Thyroid gland (tissue), 4 donors: Measurements from ENCODE around the gene ZNF511.

ENCODE experiments used
- POLR2A ChIP-seq, 2 donors: fragments of 450-650 bp; IDR thresholded peaks; one replicate each; pipeline ENCODE4 v1.6.1; 2017; ENCODE audit warnings: antibody characterized with exemption in 2 of 2, mild to moderate bottlenecking in 2 of 2, moderate library complexity in 1 of 2
- TF ChIP-seq, protein P1 (sequence below), 6 experiments: fragments of 200-600 bp in 3 of 6; fragments of 450-650 bp in 3 of 6; sonication (generic) in 3 of 6; IDR thresholded peaks; one replicate each; pipeline ENCODE4 v1.5.1; 2016 to 2019; ENCODE audit warnings: antibody characterized with exemption in 6 of 6, mild to moderate bottlenecking in 2 of 6, inconsistent platforms in 1 of 6, moderate library complexity in 1 of 6

DNA sequence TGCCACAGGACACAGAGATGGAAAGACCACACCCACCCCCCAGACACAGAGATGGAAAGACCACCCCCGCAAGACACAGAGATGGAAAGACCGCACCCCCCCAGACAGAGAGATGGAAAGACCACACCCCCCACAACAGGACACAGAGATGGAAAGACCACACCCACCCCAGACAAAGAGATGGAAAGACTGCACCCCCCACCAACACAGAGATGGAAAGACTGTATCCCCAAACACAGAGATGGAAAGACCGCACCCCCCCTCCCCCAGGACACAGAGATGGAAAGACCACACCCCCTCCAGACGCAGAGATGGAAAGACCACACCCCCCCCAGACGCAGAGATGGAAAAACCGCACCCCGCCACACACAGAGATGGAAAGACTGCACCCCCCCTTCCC lies 8.0 kb downstream of the ZNF511 start:
- TF ChIP-seq, protein P1, sequence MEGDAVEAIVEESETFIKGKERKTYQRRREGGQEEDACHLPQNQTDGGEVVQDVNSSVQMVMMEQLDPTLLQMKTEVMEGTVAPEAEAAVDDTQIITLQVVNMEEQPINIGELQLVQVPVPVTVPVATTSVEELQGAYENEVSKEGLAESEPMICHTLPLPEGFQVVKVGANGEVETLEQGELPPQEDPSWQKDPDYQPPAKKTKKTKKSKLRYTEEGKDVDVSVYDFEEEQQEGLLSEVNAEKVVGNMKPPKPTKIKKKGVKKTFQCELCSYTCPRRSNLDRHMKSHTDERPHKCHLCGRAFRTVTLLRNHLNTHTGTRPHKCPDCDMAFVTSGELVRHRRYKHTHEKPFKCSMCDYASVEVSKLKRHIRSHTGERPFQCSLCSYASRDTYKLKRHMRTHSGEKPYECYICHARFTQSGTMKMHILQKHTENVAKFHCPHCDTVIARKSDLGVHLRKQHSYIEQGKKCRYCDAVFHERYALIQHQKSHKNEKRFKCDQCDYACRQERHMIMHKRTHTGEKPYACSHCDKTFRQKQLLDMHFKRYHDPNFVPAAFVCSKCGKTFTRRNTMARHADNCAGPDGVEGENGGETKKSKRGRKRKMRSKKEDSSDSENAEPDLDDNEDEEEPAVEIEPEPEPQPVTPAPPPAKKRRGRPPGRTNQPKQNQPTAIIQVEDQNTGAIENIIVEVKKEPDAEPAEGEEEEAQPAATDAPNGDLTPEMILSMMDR (IDR thresholded peaks at IDR 0.05) = no peak
- no peak for TF ChIP-seq POLR2A (IDR thresholded peaks at IDR 0.05)
